T-helper 1 cell treated with Interleukin-12 subunit alpha and Interleukin-12 subunit beta and Interleukin-4 antibody, amounts not matched to agents 30 ng/mL and 1 ng/mL, for 36 hours (primary cell): ENCODE results near the gene PTPRU. TPM values are rescaled to one million over a fixed set of nuclear protein-coding genes. Genes with fewer than 3 reads are reported as not detected.

Experiments
- intact Hi-C: fragments of 100-400 bp; cut with micrococcal nuclease; formaldehyde crosslinking; loops from one replicate; pipeline ENCODE4 v1.15.1; 2024
- total RNA-seq: library from RNA; stranded (reverse); gene quantifications from 2 replicates; pipeline ENCODE4 v1.2.3, GENCODE V29; 2022

PTPRU gene
- total RNA-seq: 0.56 and 0.71 TPM in 2 replicates

DNA sequence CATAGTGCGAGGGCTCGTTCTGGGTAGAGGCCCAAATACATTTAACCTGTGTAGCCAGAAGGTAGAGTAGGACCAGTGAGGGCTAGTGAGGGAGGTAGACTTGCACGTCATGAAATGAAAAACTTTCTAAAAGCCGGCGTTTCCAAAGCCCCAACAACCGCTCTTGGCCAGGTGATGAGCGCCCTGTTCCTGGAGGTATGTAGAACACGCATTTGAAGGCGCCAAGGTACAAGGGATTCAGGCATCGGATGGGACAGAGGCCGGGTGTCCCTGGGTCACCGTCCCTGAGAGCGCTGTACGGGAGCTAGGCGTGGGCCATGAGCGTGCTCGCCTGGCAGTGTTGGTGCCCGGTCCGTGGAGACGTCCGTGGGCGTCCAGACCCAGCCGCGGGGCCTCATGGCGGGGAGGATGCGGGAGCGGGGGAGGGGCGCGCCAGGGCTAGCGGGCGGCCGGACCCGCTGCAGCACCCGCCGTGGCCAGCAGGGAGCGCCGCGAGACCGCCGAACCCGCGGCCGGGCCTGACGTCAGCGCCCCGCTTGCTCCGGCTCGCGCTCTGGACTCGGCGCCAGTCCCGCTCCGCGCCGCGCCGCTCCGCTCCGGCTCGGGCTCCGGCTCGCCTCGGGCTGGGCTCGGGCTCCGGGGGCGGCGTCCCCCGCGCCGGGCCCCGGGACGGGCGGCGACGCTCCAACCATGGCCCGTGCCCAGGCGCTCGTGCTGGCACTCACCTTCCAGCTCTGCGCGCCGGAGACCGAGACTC is at the start of gene PTPRU:
Gene PTPRU, plus strand, starts transcription at position 568 of the 757 bp plus-strand sequence. Its CDS starts 123 bp downstream, at position 691.
- intact Hi-C loops: loop anchor here (1.0 to 10.0 kb wide), 7 partner anchors 217 to 1549 kb away; no protein-coding TSS in a partner anchor

- intact Hi-C loops: no loop called here
Measured at GRCh38 chr1:29186707-29187106, 49.6 kb upstream of the PTPRU start.

- intact Hi-C loops: no loop called here
Measured at GRCh38 chr1:29190718-29191117, 45.6 kb upstream of the PTPRU start.

- intact Hi-C loops: no loop called here
Measured at GRCh38 chr1:29193879-29194455, 42.4 kb upstream of the PTPRU start.

DNA sequence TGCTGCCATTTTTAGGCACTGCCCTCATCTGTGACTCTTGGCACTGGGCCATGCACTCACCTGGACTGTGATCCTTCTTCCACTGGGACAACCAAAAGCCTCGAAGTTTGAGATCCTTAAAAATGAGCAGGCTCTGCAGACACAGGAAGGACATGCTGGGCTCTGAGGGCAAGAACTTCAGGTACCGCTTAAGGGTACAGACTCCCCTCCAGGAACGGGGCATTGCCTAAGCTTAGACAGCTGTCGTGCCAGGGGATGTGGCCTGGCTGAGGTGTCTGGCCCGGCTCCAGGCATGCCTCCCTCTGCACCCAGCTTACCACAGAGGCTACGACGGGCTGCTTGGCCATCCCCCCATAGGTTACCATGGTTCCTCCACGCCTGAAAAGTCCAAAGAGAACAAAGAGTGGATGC is 40.4 kb upstream of the PTPRU start:
- intact Hi-C loops: no loop called here

- intact Hi-C loops: loop anchor here (1.0 kb wide), 3 partner anchors 15 to 320 kb away; no protein-coding TSS in a partner anchor
Measured at GRCh38 chr1:29196863-29197589, 39.3 kb upstream of the PTPRU start.

DNA sequence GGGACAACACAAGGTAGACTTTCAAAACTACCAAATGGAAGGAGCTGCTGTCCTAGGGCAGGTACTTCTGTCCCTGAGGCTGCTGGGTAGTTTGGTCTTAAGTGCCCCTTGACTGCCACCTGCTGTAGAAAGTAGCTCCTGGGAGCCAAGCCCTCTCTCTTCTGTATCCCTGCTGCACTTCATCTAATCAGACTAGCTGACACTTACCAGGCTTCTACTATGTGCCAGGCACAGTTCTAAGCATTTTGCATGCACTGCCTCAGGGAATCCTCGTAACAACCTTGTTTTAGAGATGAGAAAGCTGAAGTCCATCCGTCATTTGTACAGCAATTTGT is 38.8 kb upstream of the PTPRU start:
- intact Hi-C loops: loop anchor here (1.0 kb wide), 3 partner anchors 15 to 320 kb away; no protein-coding TSS in a partner anchor

DNA sequence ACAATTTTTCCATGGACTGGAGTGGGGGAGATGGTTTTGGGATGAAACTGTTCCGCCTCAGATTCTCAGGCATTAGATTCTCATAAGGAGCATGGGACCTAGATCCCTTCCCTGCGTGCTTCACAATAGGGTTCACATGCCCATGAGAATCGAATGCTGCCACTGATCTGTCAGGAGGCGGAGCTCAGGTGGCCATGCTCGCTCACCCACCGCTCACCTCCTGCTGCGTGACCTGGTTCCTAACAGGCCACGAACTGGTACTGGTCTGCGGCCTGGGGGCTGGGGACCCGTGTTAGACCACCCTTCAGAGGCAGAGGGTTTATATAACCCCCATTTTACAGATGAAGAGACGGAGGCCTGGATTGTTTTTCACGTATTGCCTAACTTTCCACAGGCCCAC is 38.3 kb upstream of the PTPRU start:
- intact Hi-C loops: loop anchor here (1.0 kb wide), 3 partner anchors 16 to 321 kb away; no protein-coding TSS in a partner anchor

DNA sequence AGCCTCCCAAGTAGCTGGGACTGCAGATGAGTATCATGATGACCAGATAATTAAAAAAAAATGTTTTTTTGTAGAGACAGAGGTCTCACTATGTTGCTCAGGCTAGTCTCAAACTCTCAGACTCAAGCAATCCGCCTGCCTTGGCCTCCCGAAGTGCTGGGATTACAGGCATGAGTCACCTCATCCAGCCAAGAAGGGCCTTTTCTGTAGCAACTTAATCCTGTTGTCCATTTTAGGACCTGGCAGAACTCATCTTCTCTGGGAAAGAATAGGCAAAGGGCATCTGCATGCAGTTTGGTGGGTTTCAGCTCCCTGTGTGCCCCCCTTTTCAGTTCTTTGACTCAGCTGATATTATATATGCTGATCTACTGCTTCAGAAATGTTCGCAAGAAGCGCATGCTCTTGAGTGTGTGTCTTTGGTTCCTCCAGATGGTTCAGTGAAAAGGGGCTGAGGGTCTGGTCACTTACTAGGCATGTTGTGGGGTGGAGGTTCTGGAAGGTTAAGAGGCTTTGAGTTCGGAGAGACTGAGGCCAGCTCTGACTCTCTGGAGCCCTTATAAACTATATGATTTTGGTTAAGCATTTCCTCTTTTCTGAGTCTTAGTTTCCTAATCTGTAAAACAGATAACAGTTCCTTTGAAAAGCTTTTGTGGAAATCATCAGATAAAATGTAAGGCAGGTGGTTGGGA is 35.3 kb upstream of the PTPRU start:
- intact Hi-C loops: no loop called here

DNA sequence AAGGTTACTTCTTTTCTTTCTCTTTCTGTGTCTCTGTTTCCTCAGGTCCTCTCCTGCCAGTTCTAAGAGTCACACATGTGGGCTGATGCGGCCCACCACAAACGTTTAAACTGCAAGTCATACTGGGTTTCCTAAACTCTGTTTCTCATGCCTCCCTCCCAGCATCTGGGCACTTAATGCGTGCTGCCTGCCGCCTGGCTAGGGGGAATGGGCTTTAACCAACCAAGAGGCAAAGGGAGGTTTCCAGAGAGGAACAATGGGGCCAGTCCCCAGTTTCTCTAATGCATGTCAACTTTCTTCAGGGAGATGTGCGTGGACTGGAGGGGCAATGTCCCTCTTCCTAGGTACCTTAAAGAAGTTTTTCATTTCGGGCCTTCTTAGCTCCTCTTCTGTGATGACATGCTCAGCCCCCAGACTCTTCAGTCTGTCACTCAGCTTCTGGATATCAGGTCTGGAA is 34.7 kb upstream of the PTPRU start:
- intact Hi-C loops: loop anchor here (1.0 kb wide), 1 partner anchor 168 kb away; no protein-coding TSS in a partner anchor

GRCh38 chr1:29202053-29202452 is 34.3 kb upstream of the PTPRU start:
- intact Hi-C loops: loop anchor here (1.0 kb wide), 1 partner anchor 169 kb away; no protein-coding TSS in a partner anchor

- intact Hi-C loops: loop anchor here (1.0 kb wide), 5 partner anchors 20 to 417 kb away; no protein-coding TSS in a partner anchor
Measured at GRCh38 chr1:29202584-29203340, 33.6 kb upstream of the PTPRU start.

DNA sequence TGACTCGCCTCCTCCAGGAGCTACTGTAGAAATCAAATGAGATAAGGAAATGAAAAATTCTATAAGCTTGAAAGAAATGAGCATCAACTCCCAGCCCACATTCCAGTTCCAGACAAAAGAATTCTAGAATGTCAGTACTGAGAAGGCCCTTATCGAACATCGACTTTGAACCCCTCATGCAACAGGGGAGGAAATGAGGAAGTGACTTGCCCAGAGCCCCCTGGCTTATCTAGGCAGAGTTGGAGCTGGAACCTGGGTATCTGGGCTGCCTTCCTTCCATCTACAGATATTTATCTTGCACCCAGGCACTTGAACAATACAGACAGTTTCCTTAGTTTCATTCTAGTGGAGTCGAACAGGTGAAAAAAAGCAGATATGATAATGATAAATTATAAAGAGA is 27.9 kb upstream of the PTPRU start:
- intact Hi-C loops: no loop called here

DNA sequence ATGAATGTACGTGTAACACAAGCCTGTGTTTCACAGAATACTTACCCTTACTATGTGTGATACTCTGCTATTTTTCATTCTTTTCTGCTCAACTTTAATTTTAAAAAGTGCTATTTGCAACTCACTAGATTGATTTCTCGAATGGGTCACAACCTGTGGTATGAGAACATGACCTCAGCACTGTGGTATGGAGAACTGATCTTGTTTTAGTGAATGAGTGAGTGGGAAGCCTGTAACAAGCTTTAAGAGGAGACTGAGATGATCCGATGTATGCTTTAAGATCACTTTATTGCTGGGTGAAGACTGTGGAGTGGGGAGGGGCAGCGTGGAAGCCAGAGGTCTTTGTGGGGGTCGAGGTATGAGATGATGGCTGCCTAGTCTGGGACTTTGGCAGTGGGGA is 27.1 kb upstream of the PTPRU start:
- intact Hi-C loops: no loop called here

DNA sequence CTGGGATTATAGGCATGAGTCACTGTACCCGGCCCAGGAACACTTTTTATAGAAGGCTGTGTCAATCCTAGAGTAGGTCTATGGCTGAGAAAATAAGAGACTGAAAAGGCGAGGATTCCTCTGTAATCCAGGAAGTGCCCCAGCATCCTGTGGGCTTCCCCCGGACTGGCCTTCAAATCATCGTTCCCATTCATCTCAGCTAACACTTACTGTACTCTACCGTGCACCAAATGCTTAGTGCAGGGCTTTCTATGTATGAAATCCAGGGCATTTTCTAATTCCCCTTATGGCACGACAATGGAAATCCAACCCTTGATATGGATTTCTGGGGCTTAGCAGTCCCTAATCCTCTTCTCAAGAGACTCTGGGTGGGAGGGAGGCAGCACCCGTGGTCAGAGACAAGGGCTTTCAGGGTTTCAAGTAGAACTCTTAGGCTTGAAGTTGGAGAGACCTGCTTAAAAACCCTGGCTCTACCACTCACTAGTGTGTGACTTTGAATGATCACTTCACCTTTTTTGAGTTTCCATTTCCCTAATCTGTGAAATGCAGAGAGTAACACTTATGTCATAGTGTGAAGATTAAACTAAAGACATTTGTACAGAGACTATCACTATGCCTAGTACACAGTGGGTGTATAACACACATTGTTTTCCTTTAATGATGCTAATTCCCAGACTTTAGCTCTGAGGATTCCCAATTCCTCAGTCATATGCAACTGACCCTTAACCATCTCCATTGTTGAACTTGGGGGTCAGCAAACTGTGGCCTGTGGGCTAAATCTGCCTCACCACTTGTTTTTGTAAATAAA is 25.8 kb upstream of the PTPRU start:
- intact Hi-C loops: no loop called here

DNA sequence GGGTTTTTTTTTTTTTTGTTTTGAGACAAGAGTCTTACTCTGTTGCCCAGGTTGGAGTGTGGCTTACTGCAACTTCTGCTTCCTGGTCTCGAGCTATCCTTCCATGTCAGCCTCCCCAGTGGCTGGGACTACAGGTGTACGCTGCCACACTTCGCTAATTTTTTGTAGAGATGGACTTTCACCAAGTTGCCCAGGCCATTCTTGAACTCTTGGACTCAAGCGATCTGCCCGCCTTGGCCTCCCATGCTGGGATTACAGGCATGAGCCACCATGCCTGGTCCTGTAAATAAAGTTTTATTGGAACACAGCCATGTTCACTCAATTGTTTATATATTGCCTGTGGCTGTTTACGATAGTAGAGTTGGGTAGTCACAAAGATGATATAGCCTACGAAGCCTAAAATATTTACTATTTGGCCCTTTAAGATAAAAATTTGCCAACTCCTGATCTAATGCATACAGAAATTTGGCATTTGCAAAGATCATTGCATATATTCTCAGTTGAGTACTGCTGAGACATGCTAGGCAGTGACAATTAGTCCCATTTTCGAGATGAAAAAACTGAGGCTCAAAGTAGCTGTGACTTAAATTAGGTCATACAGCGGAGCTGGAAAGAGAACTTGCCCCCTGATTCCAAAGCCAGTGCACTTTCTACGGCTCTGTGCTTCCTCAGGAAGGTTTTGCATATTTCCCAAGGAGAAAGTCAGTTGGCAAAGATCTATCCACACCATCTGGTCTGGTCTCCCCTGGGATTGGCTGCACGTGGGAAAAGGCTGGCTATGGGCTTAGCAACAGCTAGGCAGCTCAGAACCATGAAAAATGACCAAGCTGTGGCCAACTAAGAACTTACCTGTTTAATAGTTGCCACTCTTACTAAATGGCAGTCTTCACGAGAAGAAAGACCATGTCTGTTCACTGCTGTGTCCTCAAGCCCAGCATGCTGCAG is 25.0 kb upstream of the PTPRU start:
- intact Hi-C loops: no loop called here

DNA sequence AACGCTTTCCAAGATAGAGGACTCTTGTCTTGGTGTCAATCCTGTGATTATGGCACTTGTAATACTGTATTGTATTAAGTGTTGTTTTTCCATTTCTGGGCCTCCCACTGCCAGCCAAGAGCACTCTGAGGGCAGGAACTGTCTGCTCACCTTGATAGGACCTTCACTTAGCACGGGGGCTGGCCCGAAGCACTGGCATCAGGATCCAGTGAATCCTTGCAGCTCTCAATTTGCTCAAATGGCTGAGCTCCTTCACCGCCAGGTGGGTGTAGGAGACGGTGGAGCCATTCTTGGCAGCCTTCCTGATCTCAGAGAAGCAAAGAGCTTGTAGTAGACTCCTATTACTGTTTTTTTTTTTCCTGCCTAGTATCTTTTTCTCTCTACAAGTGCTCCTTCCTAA is 23.3 kb upstream of the PTPRU start:
- intact Hi-C loops: no loop called here

GRCh38 chr1:29217633-29218032 is 18.7 kb upstream of the PTPRU start:
- intact Hi-C loops: no loop called here

DNA sequence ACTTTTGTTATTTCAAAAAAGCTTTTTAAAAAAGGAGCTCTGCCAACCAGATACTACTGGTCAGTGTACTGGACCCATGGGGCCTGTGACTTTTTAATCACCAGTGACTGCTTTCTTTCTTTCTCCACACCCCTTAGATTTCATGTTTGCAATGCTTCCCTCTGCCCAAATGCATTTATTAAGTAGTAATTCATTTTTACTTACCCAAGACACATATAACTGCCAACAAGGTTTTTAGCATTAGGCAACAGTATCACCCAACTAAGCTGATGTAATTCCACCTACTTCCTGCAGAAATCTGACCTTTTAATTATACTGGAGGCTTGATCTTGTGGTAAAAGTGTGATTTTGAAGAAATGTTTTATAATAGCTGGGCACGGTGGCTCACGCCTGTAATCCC is 18.1 kb upstream of the PTPRU start:
- intact Hi-C loops: no loop called here
